Mammary epithelial cell (primary cell): Measurements from ENCODE around the gene PIGL.

Experiments used
- EZH2 ChIP-seq: IDR thresholded peaks from 2 replicates; pipeline ENCODE4 v1.6.1; 2012; ENCODE audit warnings: low read length, inconsistent platforms, borderline replicate concordance
- TF ChIP-seq, protein P1 (sequence below), 2 donors: IDR thresholded peaks in 1 of 2; conservative IDR thresholded peaks in 1 of 2; 2 replicates each; pipeline ENCODE4 v1.5.1; 2011 to 2012; ENCODE audit warnings: inconsistent platforms in 2 of 2, low read length in 2 of 2, mild to moderate bottlenecking in 2 of 2, control low read depth in 1 of 2, low read depth in 1 of 2; ENCODE audit not compliant: insufficient read depth in 1 of 2; ENCODE audit errors: extremely low read depth in 1 of 2

DNA sequence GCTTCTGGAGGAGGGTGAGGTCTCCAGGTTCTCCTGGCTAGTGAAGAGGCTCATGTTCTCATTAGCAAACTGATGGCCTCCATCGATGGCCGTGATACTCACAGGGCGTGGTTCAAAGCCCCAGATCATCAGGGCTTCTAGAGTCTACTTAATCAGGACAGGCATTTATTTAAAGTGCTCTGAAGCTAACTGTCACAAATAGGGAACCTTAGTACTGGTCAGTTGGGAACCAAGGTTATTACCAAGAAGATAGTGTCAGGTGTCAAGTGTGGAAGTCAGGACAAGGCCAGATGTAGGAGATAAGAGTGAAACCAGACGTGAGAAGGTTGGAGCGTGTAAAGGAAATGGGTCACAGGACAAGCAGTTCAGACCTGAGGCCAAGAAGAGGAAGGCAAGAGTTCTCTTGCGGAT lies 56.9 kb downstream of the PIGL start:
- TF ChIP-seq, protein P1, sequence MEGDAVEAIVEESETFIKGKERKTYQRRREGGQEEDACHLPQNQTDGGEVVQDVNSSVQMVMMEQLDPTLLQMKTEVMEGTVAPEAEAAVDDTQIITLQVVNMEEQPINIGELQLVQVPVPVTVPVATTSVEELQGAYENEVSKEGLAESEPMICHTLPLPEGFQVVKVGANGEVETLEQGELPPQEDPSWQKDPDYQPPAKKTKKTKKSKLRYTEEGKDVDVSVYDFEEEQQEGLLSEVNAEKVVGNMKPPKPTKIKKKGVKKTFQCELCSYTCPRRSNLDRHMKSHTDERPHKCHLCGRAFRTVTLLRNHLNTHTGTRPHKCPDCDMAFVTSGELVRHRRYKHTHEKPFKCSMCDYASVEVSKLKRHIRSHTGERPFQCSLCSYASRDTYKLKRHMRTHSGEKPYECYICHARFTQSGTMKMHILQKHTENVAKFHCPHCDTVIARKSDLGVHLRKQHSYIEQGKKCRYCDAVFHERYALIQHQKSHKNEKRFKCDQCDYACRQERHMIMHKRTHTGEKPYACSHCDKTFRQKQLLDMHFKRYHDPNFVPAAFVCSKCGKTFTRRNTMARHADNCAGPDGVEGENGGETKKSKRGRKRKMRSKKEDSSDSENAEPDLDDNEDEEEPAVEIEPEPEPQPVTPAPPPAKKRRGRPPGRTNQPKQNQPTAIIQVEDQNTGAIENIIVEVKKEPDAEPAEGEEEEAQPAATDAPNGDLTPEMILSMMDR (conservative IDR thresholded peaks at IDR 0.05 in 1 of 2, IDR thresholded peaks at IDR 0.05 in 1 of 2; ENCODE audit: extremely low read depth in 1 of 2, insufficient read depth in 1 of 2, low read depth in 1 of 2, low read length in 2 of 2), result no peak
- no peak for TF ChIP-seq EZH2
